Calu3 (cell line): ENCODE measurements around the gene SPSB4. TPM values are rescaled to one million over a fixed set of nuclear protein-coding genes. Genes with fewer than 3 reads are reported as not detected.
"Not testable (repeated sequence)": the region's sequence is repeated elsewhere in the genome, so short reads cannot be mapped to it uniquely, and the experiment has no call there.

Source experiments
- BruUV-seq: library from RNA; stranded (reverse); fragments of 400-500 nt; replicated peaks from 2 replicates; lab custom pipeline; 2021; lab: Mats Ljungman, UMichigan
- CTCF ChIA-PET: fragments of 300-600 bp; sonication (Branson Sonifier 250); formaldehyde crosslinking; loops from one replicate; lab custom pipeline; 2022; ENCODE audit warnings: antibody characterized with exemption; lab: Charles Lee
- DNase-seq: peaks from one replicate; pipeline ENCODE4 v3.0.0; 2022
- H3K27ac Mint-ChIP-seq: one replicate; pipeline ENCODE4 v1.8.0; 2022; ENCODE audit warnings: mixed read lengths; ENCODE audit not compliant: unreplicated experiment
- H3K27me3 Mint-ChIP-seq: one replicate; pipeline ENCODE4 v1.8.0; 2022; ENCODE audit warnings: mixed read lengths; ENCODE audit not compliant: unreplicated experiment
- H3K36me3 Mint-ChIP-seq: one replicate; pipeline ENCODE4 v1.8.0; 2022; ENCODE audit warnings: mild to moderate bottlenecking, moderate library complexity, mixed read lengths; ENCODE audit not compliant: insufficient read depth, unreplicated experiment
- H3K4me1 Mint-ChIP-seq: one replicate; pipeline ENCODE4 v1.8.0; 2022; ENCODE audit warnings: mild to moderate bottlenecking, low read depth, mixed read lengths; ENCODE audit not compliant: unreplicated experiment
- H3K4me3 Mint-ChIP-seq: one replicate; pipeline ENCODE4 v1.8.0; 2022; ENCODE audit warnings: mild to moderate bottlenecking, low read depth, moderate library complexity, mixed read lengths; ENCODE audit not compliant: unreplicated experiment
- H3K9me3 Mint-ChIP-seq: one replicate; pipeline ENCODE4 v1.8.0; 2022; ENCODE audit warnings: low read depth, mixed read lengths; ENCODE audit not compliant: unreplicated experiment
- CTCF ChIP-seq: fragments of 200-600 bp; IDR thresholded peaks from one replicate; pipeline ENCODE4 v1.8.0; 2022; ENCODE audit warnings: antibody characterized with exemption; ENCODE audit not compliant: unreplicated experiment
- intact Hi-C: fragments of 100-400 bp; cut with micrococcal nuclease; formaldehyde crosslinking; loops from one replicate; pipeline ENCODE4 v1.10.0; 2022; ENCODE audit not compliant: unreplicated experiment
- total RNA-seq: library from RNA; stranded (reverse); gene quantifications from 2 replicates; pipeline ENCODE4 v1.2.3, GENCODE V29; 2022

SPSB4 gene
- total RNA-seq, 1 experiment from 2014 or later, result not detected

- CTCF ChIA-PET, result no interaction called here
These were observed 60.4 kb downstream of the SPSB4 start for GRCh38 chr3:141111364-141112155.

GRCh38 chr3:141112686-141113297 lies 61.6 kb downstream of the SPSB4 start:
- no TSS peak for BruUV-seq
- Mint-ChIP-seq H3K4me1 (no peaks in the 10 kb centered on the region), H3K27me3 (peaks cover 27% of the 10 kb centered on the region), H3K27ac (no peak overlapping the region), H3K9me3 (peaks cover 2% of the 10 kb centered on the region), H3K4me3 (no peak overlapping the region), H3K36me3 (no peaks in the 10 kb centered on the region)
- DNase-seq, result no peak
- TF ChIP-seq CTCF, result no peak
- intact Hi-C loops, result no loop called here
- CTCF ChIA-PET, result interaction anchor here (1.2 kb wide), 2 partner anchors 39 to 56 kb away, joined by 3 to 7 read pairs; no protein-coding TSS in a partner anchor

More at GRCh38 chr3:141111364-141112155, 60.4 kb downstream of the SPSB4 start:
- TF ChIP-seq CTCF, result no peak
- intact Hi-C loops, result no loop called here
- Mint-ChIP-seq H3K4me3 (no peak overlapping the region), H3K27ac (no peak overlapping the region), H3K9me3 (peaks cover 2% of the 10 kb centered on the region), H3K27me3 (peaks cover 27% of the 10 kb centered on the region), H3K4me1 (no peaks in the 10 kb centered on the region), H3K36me3 (no peaks in the 10 kb centered on the region)
- DNase-seq, result no peak
- BruUV-seq, result no TSS peak

DNA sequence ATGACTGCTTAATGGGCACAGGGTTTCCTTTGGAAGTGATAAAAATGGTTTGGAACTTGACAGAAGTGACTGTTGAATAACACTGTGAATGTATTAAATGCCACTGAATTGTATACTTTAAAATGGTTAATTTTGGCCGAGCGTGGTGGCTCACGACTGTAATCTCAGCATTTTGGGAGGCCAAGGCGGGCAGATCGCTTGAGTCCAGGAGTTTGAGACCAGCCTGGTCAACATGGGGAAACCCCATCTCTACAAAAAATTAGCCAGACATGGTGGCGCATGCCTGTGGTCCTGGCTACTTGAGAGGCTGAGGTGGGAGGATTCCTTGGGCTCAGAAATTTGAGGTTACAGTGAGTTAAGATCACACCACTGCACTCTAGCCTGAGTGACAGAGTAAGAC lies 62.5 kb downstream of the SPSB4 start:
- CTCF ChIA-PET, result not testable (repeated sequence)
- peaks cover 21% of the 10 kb centered on the region for H3K27me3 Mint-ChIP-seq

GRCh38 chr3:141114179-141114745 lies 63.1 kb downstream of the SPSB4 start:
- peaks cover 21% of the 10 kb centered on the region for H3K27me3 Mint-ChIP-seq
- intact Hi-C loops, result no loop called here
- peaks cover 2% of the 10 kb centered on the region for H3K9me3 Mint-ChIP-seq
- no peaks in the 10 kb centered on the region for H3K4me1 Mint-ChIP-seq
- DNase-seq, result no peak
- TF ChIP-seq CTCF, result no peak
- H3K4me3 Mint-ChIP-seq, result no peak overlapping the region
- H3K27ac Mint-ChIP-seq, result no peak overlapping the region
- H3K36me3 Mint-ChIP-seq, result no peaks in the 10 kb centered on the region
- no TSS peak for BruUV-seq
- CTCF ChIA-PET, result no interaction called here

More for the DNA sequence above, 62.5 kb downstream of the SPSB4 start:
- H3K4me1 Mint-ChIP-seq, H3K36me3 Mint-ChIP-seq, H3K27ac Mint-ChIP-seq, intact Hi-C loops, BruUV-seq, H3K4me3 Mint-ChIP-seq, DNase-seq, H3K9me3 Mint-ChIP-seq: not testable (repeated sequence)
